Hematopoietic multipotent progenitor cell (in vitro differentiated cells): Measurements from ENCODE around the gene RAD9A. TPM values are rescaled to one million over a fixed set of nuclear protein-coding genes. Genes with fewer than 3 reads are reported as not detected.
"Not testable (repeated sequence)": the region's sequence is repeated elsewhere in the genome, so short reads cannot be mapped to it uniquely, and the experiment has no call there.

Source experiments
- DNase-seq, 3 donors: peaks; one replicate each; pipeline ENCODE4 v3.0.0-alpha.2; 2011 to 2015; ENCODE audit warnings: low read depth in 2 of 3, low spot score in 2 of 3
- total RNA-seq: library from RNA; depleted of rRNA; stranded (reverse); fragments of >200 nt; gene quantifications from one replicate; pipeline ENCODE4 v1.2.3, GENCODE V29; 2012

RAD9A gene
- total RNA-seq, 1 donor, result 28.3 TPM

GRCh38 chr11:67393990-67394389 is 2.2 kb downstream of the RAD9A start:
- DNase-seq, result no peak

GRCh38 chr11:67395555-67396258 is 3.9 kb downstream of the RAD9A start:
- DNase-seq, result no peak

GRCh38 chr11:67396259-67396581 is 4.4 kb downstream of the RAD9A start:
- DNase-seq, result no peak

GRCh38 chr11:67396587-67397389 is 5.0 kb downstream of the RAD9A start:
- DNase-seq, result peak in 1 of 3 donors; percentile 44

- DNase-seq, result no peak
Measured at GRCh38 chr11:67397536-67397935, 5.8 kb downstream of the RAD9A start.

GRCh38 chr11:67397986-67398660 is 6.3 kb downstream of the RAD9A start:
- DNase-seq, result no peak

GRCh38 chr11:67398661-67399563 is 7.1 kb downstream of the RAD9A start:
- DNase-seq, result no peak

GRCh38 chr11:67400251-67400941 is 8.6 kb downstream of the RAD9A start:
- DNase-seq, result no peak

GRCh38 chr11:67400942-67401494 is 9.2 kb downstream of the RAD9A start:
- DNase-seq, result no peak

- DNase-seq, result peak; percentile 85 to 90 (median 88)
Measured at GRCh38 chr11:67401495-67402191, 9.9 kb downstream of the RAD9A start, which contains the start of gene PPP1CA. Gene PPP1CA (minus strand): TSS chr11:67401858. CDS start chr11:67401782, 76 bp downstream.

GRCh38 chr11:67402192-67402839 is 10.5 kb downstream of the RAD9A start:
- not testable (repeated sequence) for DNase-seq

GRCh38 chr11:67403085-67403484 is 11.3 kb downstream of the RAD9A start:
- DNase-seq, result not testable (repeated sequence)

GRCh38 chr11:67404515-67405195 is 12.9 kb downstream of the RAD9A start:
- no peak for DNase-seq

- DNase-seq, result no peak
Measured at GRCh38 chr11:67405196-67405567, 13.4 kb downstream of the RAD9A start.

GRCh38 chr11:67405688-67406339 is 14.0 kb downstream of the RAD9A start:
- DNase-seq, result no peak

GRCh38 chr11:67406420-67406968 is 14.7 kb downstream of the RAD9A start:
- DNase-seq, result no peak
